Measurements from ENCODE around the gene SDK1.

DNA sequence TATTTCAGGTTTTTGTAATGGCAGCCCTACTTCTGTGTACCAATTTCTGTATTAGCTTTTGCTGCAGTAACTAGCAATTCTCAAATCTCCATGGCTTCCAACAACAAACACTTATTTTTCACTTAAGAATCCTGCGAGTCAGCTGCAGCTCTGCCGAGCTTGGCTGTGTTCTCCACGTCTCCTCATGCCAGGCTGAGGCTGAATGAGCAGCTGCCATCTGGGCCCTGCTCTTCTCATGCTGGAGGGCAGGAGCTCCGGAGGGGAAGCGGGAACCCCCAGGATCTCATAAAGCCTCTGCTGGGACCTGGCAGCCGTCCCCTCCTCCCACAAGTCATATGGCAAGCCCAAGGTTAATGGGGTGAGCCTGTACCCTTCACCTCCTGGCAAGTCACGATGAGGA is 591.1 kb downstream of the SDK1 start:
- TF ChIP-seq CTCF (conservative IDR thresholded peaks at IDR 0.05; ENCODE audit: low read length), result no peak
- TF ChIP-seq EZH2phosphoT487 (IDR thresholded peaks at IDR 0.05; ENCODE audit: borderline replicate concordance, low read depth, low read length), result no peak

All from OCI-LY7 (cell line).